Measurements from ENCODE around the gene IFITM1.
"Not testable (repeated sequence)": the region's sequence is repeated elsewhere in the genome, so short reads cannot be mapped to it uniquely, and the experiment has no call there.

GRCh38 chr11:349270-349954, 35.6 kb downstream of the IFITM1 start:
- not testable (repeated sequence) for TF ChIP-seq CTCF (IDR thresholded peaks at IDR 0.05; ENCODE audit: insufficient read depth, low read depth, low read length); EZH2 (IDR thresholded peaks at IDR 0.05; ENCODE audit: insufficient read depth, low read length)
